Stimulated activated naive CD4-positive, alpha-beta T cell treated with Interleukin-2 at 50 U/mL for 16 hours (primary cell): Measurements from ENCODE around the gene IQSEC1.

ENCODE experiments used
- DNase-seq: peaks from one replicate; lab custom pipeline; 2025; lab: John Stamatoyannopoulos, UW

The IQSEC1 gene

GRCh38 chr3:13106308-13107001 is 33.2 kb upstream of the IQSEC1 start:
- DNase-seq: no peak

DNA sequence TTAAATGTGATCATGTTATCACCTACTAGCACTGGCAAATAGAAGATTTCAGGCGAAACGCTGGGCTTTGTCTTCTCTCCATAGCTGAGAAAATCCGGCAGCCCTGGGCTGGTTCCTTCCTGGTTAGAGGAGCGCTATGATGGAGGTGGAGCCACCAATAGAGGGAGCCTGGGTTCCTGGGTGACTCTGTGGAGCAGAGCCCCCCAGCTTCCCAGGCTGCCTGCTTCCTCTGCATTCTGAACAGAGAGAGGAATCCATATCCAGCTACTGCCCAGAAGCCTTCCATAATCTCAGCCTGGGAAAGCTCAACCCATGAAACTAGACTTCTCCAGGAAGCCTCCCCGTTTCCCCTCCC is 32.6 kb upstream of the IQSEC1 start:
- no peak for DNase-seq

GRCh38 chr3:13105181-13105895 is 32.1 kb upstream of the IQSEC1 start:
- no peak for DNase-seq

- no peak for DNase-seq
Observed at GRCh38 chr3:13104511-13104910, 31.3 kb upstream of the IQSEC1 start.

DNA sequence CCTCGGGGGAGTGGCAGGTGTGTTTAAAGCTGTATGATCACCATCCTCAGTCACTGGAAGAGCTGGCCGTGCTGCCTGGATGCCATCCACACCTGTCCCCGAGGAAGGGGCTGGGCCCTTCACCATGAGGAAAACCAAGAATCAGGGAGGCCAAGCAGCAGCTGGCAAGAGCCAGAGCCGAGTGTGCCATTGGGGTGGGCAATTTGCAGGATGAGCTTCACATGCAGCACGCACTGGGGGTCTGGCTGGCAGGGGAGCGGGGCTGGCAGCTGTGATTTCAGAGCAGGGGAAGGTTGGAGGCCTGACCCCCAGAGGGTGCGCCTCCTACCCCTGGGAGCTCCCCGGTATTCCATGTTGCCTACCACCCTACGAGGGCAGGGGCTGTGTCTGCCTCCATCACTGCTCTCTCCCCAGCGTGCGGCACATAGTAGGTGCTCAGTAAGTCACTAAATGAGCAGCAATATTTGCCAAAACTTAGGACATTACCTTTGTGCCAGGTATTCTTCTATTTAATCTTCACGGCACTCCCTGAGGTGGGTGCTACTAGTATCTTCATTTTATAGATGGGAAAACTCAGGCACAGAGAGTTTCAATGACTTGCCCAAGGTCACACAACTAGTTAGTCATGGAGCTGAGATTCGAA is 30.3 kb upstream of the IQSEC1 start:
- DNase-seq: no peak

DNA sequence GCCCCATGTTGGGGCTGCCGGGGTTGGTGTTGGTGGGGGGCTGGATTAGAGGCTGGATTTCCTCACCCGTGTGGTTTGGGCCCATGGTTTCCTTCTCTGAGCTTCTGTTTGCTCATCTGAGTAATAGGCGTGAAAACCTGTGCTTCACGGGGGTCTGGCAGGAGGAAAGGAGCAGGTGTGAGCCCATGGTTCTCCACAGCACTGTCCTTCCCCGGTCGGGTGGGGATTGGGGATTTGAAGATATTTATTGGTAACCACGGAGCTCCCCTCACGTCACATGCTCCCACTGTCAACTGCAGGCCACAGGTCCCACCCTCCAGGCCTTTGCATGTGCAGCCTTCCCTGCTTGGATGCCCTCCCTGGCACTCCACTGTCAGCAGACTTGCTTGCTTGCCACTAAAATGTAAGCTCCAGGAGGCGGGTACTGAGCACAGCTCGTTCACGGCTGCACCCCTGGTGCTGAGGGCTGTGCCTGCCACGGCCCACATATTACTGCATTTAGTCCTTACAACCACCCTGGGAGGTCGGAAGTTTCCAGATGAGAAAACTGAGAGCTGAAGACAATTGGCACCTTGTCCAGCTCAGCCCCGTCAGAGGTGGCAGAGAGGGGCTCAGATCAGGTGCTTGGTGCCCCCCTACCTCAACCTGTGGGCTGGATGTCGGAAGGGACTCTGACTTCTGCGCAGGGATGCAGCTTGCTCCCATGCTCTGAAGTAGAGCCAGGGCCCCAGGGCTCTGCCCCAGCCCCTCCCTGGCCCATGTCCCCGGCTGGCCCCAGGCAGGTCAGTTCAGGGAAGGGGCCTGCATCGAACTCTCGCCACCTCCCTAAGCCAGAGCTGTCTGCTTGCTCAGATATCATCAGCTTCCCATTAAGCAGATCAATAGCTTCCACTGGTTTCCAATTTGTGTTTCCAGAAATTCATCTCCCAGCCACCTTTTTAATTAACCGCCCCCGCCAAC is 29.4 kb upstream of the IQSEC1 start:
- DNase-seq: no peak

DNA sequence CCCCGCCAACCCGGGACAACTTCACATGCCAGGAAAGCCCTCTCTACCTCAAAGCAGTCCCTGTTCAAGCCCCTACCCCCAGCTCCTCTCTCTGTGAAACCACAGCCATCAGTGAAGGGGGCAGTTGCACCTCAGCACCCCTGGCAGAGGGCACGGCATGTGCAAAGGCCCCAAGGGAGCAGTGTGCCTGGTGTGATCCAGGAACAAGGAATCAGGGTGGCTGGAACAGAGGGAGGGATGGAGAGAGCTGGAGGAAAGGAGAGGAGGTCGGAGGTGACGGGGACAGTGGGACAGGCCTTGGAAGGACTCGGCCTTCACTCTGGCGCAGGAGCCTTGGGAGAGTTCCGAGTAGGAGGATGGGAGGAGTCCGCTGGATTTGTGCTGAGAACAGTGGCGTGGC is 26.5 kb upstream of the IQSEC1 start:
- DNase-seq: no peak

GRCh38 chr3:13098192-13098988 is 25.2 kb upstream of the IQSEC1 start:
- DNase-seq: no peak

GRCh38 chr3:13096356-13096755 is 23.1 kb upstream of the IQSEC1 start:
- no peak for DNase-seq

- no peak for DNase-seq
Observed at GRCh38 chr3:13095408-13095937, 22.2 kb upstream of the IQSEC1 start.

GRCh38 chr3:13093687-13094086 is 20.5 kb upstream of the IQSEC1 start:
- no peak for DNase-seq

GRCh38 chr3:13092621-13093617 is 19.7 kb upstream of the IQSEC1 start:
- no peak for DNase-seq

DNA sequence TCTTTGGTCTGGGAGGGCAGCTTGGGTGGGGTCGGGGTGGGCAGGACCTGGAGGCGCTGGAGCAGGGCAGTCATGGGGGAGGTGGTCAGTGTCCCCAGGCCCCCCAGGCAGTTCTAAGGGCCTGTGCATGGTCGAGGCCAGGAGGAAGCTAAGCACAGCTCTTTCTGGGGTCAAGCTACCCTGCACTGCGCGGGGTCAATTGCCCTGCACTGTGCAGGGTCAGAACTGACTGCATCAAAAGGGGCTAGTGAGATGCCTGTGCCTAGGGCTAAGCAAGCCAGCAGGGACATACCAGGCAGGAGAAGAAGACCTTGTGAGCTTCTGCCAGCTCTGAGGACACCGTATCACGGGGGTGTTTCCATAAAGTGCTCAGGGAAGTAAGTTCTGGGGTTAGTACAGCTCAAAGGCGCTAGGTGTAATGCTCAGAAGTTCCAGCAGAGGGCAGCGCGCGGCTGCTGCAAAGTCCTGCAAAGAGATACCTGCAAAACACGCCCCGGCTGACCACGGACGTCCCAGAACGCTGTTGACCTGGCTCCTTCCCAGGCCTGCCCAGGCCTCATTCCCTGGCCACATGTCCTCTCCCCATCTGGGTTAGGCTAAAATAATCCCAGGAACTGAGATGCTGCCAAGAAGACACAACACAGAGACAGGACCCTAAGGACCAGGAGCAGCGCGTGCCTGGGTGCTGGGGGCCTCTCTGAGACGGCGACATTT is 18.8 kb upstream of the IQSEC1 start:
- peak; percentile 61 for DNase-seq

GRCh38 chr3:13088028-13089006 is 15.1 kb upstream of the IQSEC1 start:
- no peak for DNase-seq

- DNase-seq: no peak
Observed at GRCh38 chr3:13087320-13087990, 14.2 kb upstream of the IQSEC1 start.

DNA sequence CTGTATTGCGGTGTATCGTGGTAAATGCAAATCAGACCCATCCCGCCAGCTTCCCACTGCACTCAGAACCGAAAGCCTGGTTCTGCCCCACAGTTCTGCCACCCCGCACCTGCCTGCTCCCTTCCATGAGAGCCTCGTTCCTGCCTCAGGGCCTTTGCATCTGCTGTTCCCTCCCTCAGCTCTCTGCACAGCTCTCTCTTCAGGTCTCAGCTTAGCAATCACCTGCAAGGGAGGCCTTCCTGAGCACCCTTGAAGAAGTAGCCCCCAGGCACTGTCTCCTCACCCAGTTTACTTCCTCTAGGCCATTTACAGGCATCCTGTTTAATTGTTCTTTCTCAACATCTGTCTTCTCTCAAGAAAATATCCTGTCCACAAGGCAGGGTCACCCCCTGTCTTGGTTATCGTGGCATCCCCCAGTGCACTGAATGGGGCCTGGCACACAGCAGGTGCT is 13.3 kb upstream of the IQSEC1 start:
- DNase-seq: no peak

DNA sequence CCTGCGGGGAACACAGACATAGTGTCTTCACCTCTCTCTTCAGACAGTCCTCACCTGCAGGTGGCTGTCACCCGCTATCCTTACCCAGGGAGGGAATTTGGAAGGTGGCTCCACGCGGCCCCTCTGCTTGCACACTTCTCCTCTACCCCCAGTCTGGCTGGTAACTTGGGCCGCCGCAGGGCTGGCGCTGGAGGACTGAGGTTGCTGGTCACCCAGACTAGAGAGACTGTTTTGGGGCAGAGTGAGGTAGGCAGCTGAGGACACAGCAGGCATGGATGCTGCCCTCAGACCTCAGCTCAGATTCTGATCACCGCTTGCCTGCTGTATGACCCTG is 12.6 kb upstream of the IQSEC1 start:
- no peak for DNase-seq
